ENCODE data around the gene SETBP1.

Gene SETBP1

DNA sequence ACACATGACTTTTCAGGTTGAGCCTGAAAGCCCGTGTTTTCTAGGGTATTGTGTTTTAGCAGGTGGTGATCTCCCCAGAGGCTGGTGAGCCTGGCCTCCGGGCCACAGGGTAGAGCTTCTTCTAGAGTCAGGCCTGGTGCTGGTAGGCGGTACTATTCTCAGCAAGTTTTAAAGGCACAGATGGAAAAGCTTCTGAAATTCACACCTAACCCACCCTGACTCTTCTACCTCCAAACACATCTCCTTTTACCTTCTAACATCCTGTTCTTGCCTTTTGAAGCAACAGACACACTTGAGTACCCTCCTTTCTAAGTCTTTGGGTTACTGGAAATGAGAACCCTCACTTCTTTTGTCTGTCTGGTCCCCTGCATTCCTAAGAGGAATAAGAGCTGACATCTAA is 191.1 kb downstream of the SETBP1 start:
- no peak overlapping the region for H3K4me3 ChIP-seq (ENCODE audit: low read depth, low read length)
- no peak for DNase-seq (ENCODE audit: low read depth)
- TF ChIP-seq MYC (IDR thresholded peaks at IDR 0.05; ENCODE audit: low read depth, low read length) = no peak
- TF ChIP-seq, protein P1, sequence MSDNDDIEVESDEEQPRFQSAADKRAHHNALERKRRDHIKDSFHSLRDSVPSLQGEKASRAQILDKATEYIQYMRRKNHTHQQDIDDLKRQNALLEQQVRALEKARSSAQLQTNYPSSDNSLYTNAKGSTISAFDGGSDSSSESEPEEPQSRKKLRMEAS (IDR thresholded peaks at IDR 0.05; ENCODE audit: low read depth, low read length) = no peak
- TF ChIP-seq, protein P2, sequence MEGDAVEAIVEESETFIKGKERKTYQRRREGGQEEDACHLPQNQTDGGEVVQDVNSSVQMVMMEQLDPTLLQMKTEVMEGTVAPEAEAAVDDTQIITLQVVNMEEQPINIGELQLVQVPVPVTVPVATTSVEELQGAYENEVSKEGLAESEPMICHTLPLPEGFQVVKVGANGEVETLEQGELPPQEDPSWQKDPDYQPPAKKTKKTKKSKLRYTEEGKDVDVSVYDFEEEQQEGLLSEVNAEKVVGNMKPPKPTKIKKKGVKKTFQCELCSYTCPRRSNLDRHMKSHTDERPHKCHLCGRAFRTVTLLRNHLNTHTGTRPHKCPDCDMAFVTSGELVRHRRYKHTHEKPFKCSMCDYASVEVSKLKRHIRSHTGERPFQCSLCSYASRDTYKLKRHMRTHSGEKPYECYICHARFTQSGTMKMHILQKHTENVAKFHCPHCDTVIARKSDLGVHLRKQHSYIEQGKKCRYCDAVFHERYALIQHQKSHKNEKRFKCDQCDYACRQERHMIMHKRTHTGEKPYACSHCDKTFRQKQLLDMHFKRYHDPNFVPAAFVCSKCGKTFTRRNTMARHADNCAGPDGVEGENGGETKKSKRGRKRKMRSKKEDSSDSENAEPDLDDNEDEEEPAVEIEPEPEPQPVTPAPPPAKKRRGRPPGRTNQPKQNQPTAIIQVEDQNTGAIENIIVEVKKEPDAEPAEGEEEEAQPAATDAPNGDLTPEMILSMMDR (IDR thresholded peaks at IDR 0.05; ENCODE audit: low read depth, low read length) = no peak
- TF ChIP-seq POLR2A (IDR thresholded peaks at IDR 0.05; ENCODE audit: extremely low read depth, insufficient read length) = no peak

DNA sequence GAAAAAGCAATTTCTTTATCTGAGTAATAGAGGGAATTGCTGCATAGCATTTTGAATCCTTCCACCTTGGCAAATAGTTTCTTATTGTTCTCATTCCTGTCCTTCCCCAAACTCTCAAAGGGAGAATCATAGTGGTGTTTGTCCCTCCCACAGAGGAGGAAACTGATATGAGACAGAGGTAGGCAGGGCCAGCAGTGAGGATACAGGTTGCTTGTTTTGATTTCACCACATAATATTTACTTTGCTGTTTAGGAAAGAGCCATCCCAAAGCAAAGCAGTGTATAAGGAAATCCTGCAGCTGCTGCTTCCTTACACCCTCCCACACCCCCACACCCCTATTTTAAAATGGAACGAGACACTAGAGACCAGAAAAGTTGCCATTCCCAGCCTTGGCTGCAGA is 195.3 kb downstream of the SETBP1 start:
- no peak for DNase-seq (ENCODE audit: low read depth)
- no peak overlapping the region for H3K4me3 ChIP-seq (ENCODE audit: low read depth, low read length)
- TF ChIP-seq, protein P1 (IDR thresholded peaks at IDR 0.05; ENCODE audit: low read depth, low read length) = no peak
- TF ChIP-seq POLR2A (IDR thresholded peaks at IDR 0.05; ENCODE audit: extremely low read depth, insufficient read length) (no peak), MYC (IDR thresholded peaks at IDR 0.05; ENCODE audit: low read depth, low read length) (no peak)
- TF ChIP-seq, protein P2 (IDR thresholded peaks at IDR 0.05; ENCODE audit: low read depth, low read length) = no peak

DNA sequence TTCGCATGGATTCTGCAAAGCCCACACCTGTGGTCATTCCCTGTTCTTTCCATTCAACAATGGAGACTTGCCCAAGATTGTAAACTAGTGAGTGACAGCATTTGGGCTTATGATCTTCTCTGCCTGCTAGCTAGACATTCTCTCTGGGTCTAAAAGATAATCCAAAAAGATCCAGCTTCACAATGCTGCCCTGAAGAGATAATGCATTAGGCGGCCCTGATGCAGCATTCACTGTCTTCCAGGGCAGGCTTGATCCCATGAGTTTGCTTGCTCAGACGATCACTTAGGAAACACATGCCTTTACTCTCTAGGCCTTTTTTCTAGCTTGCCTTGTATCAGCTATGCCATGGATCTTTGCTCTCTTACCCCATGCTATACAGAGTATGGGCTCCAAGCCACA is 196.1 kb downstream of the SETBP1 start:
- no peak overlapping the region for H3K4me3 ChIP-seq (ENCODE audit: low read depth, low read length)
- DNase-seq (ENCODE audit: low read depth) = no peak
- TF ChIP-seq, protein P1 (IDR thresholded peaks at IDR 0.05; ENCODE audit: low read depth, low read length) = no peak
- no peak for TF ChIP-seq MYC (IDR thresholded peaks at IDR 0.05; ENCODE audit: low read depth, low read length)
- TF ChIP-seq, protein P2 (IDR thresholded peaks at IDR 0.05; ENCODE audit: low read depth, low read length) = no peak
- no peak for TF ChIP-seq POLR2A (IDR thresholded peaks at IDR 0.05; ENCODE audit: extremely low read depth, insufficient read length)

DNA sequence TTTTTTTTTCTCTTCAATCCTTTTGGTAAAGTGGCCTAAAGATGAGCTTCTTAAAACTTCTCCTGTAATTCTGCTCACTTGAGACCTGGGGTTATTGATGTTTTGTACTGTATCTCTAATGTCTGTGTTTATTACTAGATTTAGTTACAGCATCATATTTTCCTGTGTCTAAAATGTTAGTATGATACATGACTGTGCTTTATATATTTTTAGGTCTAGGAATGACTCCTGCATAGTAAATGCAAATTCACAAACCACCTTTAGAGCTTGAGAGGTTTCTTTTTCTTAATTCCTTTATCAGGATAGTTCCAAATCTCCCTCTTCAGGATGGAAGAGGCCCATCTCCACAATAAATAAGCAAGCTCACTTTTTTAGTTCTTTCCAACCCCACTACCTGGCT is 197.6 kb downstream of the SETBP1 start:
- H3K4me3 ChIP-seq (ENCODE audit: low read depth, low read length) = no peak overlapping the region
- TF ChIP-seq, protein P1 (IDR thresholded peaks at IDR 0.05; ENCODE audit: low read depth, low read length) = no peak
- TF ChIP-seq MYC (IDR thresholded peaks at IDR 0.05; ENCODE audit: low read depth, low read length) = no peak
- TF ChIP-seq POLR2A (IDR thresholded peaks at IDR 0.05; ENCODE audit: extremely low read depth, insufficient read length) = no peak
- TF ChIP-seq, protein P2 (IDR thresholded peaks at IDR 0.05; ENCODE audit: low read depth, low read length) = no peak
- DNase-seq (ENCODE audit: low read depth) = no peak

DNA sequence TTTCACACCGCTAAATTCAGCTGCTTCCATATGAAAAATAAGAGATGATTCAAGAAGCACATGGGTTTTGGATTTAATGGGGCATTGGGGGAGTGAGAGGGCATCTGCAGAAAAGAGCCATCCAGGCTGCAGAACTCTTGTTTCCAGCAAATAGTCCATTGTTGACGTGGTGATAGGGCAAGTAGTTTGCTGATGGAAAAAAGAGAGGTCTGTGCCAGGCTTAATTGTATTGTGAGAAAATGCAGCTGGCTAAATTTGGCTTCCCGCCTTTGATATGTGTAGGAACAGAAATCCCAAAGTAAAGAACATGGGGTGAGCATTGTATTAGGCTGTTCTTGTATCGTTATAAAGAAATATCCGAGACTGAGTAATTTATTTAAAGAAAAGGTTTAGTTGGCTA is 199.5 kb downstream of the SETBP1 start:
- H3K4me3 ChIP-seq (ENCODE audit: low read depth, low read length) = no peak overlapping the region
- DNase-seq (ENCODE audit: low read depth) = no peak
- TF ChIP-seq, protein P1 (IDR thresholded peaks at IDR 0.05; ENCODE audit: low read depth, low read length) = no peak
- TF ChIP-seq MYC (IDR thresholded peaks at IDR 0.05; ENCODE audit: low read depth, low read length) (no peak), POLR2A (IDR thresholded peaks at IDR 0.05; ENCODE audit: extremely low read depth, insufficient read length) (no peak)
- TF ChIP-seq, protein P2 (IDR thresholded peaks at IDR 0.05; ENCODE audit: low read depth, low read length) = no peak

Measured in NB4 (cell line).